Measurements from ENCODE around the gene GPANK1. TPM values are rescaled to one million over a fixed set of nuclear protein-coding genes. Genes with fewer than 3 reads are reported as not detected.

GPANK1 gene
- total and polyA plus RNA-seq, 2 of the 13 experiments (the other 11 are each of a cell fraction or from before 2014, with no cell fraction given): 15.4 to 22.8 TPM

DNA sequence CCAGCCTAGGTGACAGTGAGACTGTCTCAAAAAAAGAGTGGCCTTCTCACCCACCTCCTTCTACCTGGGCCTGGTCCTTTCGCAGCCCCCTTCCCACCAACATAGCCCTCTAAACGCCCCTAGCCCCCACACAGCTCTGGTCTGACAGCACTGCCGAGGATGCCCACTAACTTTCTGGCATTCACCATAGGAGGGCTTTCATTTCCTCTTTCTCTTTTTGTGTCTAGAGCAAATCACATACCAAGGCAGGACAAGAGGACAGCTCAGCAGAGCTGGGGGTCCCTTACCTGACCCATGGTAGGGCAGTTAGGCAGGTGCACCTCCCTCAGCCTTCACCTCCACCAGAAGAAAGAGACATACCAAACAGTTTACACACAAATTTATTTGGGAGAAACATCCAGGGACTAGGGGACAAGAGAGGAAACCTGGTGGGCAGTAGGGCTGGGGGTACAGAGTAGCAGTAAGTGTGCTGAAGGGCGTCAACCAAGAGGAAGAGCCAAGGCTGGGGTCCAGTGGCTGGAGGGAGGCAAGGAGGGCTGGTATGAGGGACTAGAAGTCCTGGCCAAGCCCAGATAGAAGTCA, 11.6 kb upstream of the GPANK1 start (continued):
- TF ChIP-seq, protein P1, sequence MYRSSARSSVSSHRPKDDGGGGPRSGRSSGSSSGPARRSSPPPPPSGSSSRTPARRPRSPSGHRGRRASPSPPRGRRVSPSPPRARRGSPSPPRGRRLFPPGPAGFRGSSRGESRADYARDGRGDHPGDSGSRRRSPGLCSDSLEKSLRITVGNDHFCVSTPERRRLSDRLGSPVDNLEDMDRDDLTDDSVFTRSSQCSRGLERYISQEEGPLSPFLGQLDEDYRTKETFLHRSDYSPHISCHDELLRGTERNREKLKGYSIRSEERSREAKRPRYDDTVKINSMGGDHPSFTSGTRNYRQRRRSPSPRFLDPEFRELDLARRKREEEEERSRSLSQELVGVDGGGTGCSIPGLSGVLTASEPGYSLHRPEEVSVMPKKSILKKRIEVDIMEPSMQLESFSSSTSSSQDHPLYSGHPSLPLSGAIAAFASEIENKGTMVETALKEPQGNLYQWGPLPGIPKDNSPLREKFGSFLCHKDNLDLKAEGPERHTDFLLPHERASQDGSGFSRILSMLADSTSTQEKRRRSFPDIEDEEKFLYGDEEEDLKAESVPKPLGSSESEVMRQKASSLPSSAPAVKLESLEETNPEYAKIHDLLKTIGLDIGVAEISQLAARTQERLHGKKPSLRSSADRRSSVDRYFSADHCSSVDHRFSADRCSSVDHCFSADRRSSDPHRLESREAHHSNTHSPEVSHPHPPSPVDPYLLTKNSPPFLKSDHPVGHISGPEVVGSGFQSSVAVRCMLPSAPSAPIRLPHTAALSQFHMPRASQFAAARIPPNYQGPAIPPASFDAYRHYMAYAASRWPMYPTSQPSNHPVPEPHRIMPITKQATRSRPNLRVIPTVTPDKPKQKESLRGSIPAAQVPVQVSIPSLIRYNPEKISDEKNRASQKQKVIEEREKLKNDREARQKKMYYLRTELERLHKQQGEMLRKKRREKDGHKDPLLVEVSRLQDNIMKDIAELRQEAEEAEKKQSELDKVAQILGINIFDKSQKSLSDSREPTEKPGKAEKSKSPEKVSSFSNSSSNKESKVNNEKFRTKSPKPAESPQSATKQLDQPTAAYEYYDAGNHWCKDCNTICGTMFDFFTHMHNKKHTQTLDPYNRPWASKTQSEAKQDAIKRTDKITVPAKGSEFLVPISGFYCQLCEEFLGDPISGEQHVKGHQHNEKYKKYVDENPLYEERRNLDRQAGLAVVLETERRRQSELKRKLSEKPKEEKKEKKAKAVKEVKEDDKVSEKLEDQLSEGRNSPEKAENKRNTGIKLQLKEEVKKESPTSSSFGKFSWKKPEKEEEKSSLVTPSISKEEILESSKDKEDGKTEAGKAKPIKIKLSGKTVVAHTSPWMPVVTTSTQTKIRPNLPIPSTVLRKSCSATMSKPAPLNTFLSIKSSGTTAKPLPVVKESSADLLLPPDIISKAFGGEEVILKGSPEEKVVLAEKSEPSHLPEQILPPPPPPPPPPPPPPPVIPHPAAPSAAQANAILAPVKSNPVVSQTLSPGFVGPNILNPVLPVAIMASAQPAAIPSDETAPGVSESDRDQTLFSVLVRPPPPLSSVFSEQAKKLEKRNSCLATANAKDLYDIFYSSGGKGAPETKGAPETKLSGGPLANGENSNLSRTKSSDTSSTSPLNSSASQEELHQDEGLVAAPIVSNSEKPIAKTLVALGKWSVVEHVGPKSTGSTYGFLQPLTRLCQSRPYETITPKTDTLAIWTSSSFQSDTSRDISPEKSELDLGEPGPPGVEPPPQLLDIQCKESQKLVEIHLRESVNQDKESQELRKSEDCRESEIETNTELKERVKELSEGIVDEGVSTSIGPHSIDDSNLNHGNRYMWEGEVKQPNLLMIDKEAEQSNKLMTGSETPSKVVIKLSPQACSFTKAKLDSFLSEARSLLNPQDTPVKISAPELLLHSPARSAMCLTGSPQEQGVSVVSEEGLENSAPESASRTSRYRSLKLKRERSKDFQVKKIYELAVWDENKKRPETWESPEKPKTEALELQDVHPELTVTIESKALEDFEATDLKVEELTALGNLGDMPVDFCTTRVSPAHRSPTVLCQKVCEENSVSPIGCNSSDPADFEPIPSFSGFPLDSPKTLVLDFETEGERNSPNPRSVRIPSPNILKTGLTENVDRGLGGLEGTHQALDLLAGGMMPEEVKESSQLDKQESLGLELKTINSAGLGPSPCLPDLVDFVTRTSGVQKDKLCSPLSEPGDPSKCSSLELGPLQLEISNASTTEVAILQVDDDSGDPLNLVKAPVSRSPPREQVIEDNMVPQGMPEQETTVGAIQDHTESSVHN (CRISPR knock-in tag; IDR thresholded peaks at IDR 0.05): no peak
- TF ChIP-seq ZNF33B (CRISPR knock-in tag; IDR thresholded peaks at IDR 0.05) (no peak), ZNF274 (CRISPR knock-in tag; IDR thresholded peaks at IDR 0.05) (no peak), AFF4 (CRISPR knock-in tag; IDR thresholded peaks at IDR 0.05) (no peak), DBP (CRISPR knock-in tag; IDR thresholded peaks at IDR 0.05; ENCODE audit: not compliant biosample characterization) (no peak), DR1 (CRISPR knock-in tag; IDR thresholded peaks at IDR 0.05) (no peak), RCOR2 (CRISPR knock-in tag; IDR thresholded peaks at IDR 0.05) (no peak), ARNT (IDR thresholded peaks at IDR 0.05) (no peak), ZSCAN25 (CRISPR knock-in tag; IDR thresholded peaks at IDR 0.05) (no peak), ZNF816 (CRISPR knock-in tag; IDR thresholded peaks at IDR 0.05; ENCODE audit: borderline replicate concordance) (no peak)
- TF ChIP-seq, protein P2, sequence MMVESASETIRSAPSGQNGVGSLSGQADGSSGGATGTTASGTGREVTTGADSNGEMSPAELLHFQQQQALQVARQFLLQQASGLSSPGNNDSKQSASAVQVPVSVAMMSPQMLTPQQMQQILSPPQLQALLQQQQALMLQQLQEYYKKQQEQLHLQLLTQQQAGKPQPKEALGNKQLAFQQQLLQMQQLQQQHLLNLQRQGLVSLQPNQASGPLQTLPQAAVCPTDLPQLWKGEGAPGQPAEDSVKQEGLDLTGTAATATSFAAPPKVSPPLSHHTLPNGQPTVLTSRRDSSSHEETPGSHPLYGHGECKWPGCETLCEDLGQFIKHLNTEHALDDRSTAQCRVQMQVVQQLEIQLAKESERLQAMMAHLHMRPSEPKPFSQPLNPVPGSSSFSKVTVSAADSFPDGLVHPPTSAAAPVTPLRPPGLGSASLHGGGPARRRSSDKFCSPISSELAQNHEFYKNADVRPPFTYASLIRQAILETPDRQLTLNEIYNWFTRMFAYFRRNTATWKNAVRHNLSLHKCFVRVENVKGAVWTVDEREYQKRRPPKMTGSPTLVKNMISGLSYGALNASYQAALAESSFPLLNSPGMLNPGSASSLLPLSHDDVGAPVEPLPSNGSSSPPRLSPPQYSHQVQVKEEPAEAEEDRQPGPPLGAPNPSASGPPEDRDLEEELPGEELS (CRISPR knock-in tag; IDR thresholded peaks at IDR 0.05): no peak

Data from HepG2 (cell line).